Activated T-helper 9 cell treated with anti-CD3 and anti-CD28 coated beads, Interleukin-2, amount 50 U/mL, for 16 hours (primary cell): ENCODE data around the gene ERI3.

ENCODE experiments used
- DNase-seq: peaks from one replicate; pipeline ENCODE4 v3.0.0-alpha.2; 2020; ENCODE audit warnings: low read depth

Gene ERI3

GRCh38 chr1:44235808-44236207, 119.2 kb downstream of the ERI3 start:
- no peak for DNase-seq

GRCh38 chr1:44233593-44233992, 121.5 kb downstream of the ERI3 start:
- no peak for DNase-seq

GRCh38 chr1:44230796-44231195, 124.3 kb downstream of the ERI3 start:
- DNase-seq = no peak

GRCh38 chr1:44229435-44230167, 125.5 kb downstream of the ERI3 start:
- DNase-seq = no peak

GRCh38 chr1:44228218-44228617, 126.8 kb downstream of the ERI3 start:
- no peak for DNase-seq

GRCh38 chr1:44227211-44227610, 127.8 kb downstream of the ERI3 start:
- no peak for DNase-seq

- no peak for DNase-seq
Observed at GRCh38 chr1:44225761-44226160, 129.3 kb downstream of the ERI3 start.

- DNase-seq = no peak
Observed at GRCh38 chr1:44223187-44223610, 131.9 kb downstream of the ERI3 start.

GRCh38 chr1:44222397-44223186, 132.5 kb downstream of the ERI3 start:
- DNase-seq = no peak

- no peak for DNase-seq
Observed at GRCh38 chr1:44221769-44222168, 133.3 kb downstream of the ERI3 start.

- DNase-seq = no peak
Observed at GRCh38 chr1:44220755-44221154, 134.3 kb downstream of the ERI3 start.

- DNase-seq = no peak
Observed at GRCh38 chr1:44220001-44220751, 134.9 kb downstream of the ERI3 start.

- DNase-seq = no peak
Observed at GRCh38 chr1:44219301-44219626, 135.8 kb downstream of the ERI3 start.

- no peak for DNase-seq
Observed at GRCh38 chr1:44218503-44219300, 136.4 kb downstream of the ERI3 start.

- DNase-seq = peak; percentile 48
Observed at GRCh38 chr1:44217809-44218410, 137.1 kb downstream of the ERI3 start.

GRCh38 chr1:44213222-44214112, 141.6 kb downstream of the ERI3 start, which contains the start of gene DMAP1:
Gene DMAP1 (plus strand): TSS chr1:44213471. CDS start chr1:44213754, 283 bp downstream.
- DNase-seq = peak; percentile 72

- no peak for DNase-seq
Observed at GRCh38 chr1:44212355-44213221, 142.5 kb downstream of the ERI3 start.

- no peak for DNase-seq
Observed at GRCh38 chr1:44210595-44210994, 144.5 kb downstream of the ERI3 start.

- DNase-seq = no peak
Observed at GRCh38 chr1:44208226-44208625, 146.8 kb downstream of the ERI3 start.
